K562 (cell line): Measurements from ENCODE around the gene LIMS2. TPM values are rescaled to one million over a fixed set of nuclear protein-coding genes. Genes with fewer than 3 reads are reported as not detected.

Experiments
- ATAC-seq: fragments of 200-7000 bp; cut with Tn5 transposase; 3 replicates; pipeline ENCODE4 v1.9.1; 2020; ENCODE audit warnings: moderate library complexity
- BruUV-seq: library from RNA; stranded (reverse); fragments of 400-500 nt; replicated peaks from 2 replicates; lab custom pipeline; 2021; lab: Mats Ljungman, UMichigan
- CTCF ChIA-PET: fragments of 300-600 bp; formaldehyde crosslinking; extraction: SDS; loops from one replicate; lab custom pipeline; 2021; ENCODE audit warnings: low intra/inter-chr PET ratio; lab: Yijun Ruan, JAX
- POLR2A ChIA-PET: fragments of 300-600, 350-650 bp; sonication (Branson Sonifier 250); formaldehyde crosslinking; extraction: SDS; loops from one replicate; lab custom pipeline; 2021; ENCODE audit warnings: antibody characterized with exemption, inconsistent platforms; lab: Yijun Ruan, JAX
- DNase-seq, 4 experiments: peaks; one replicate each; pipeline versions ENCODE4 v3.0.0 to v3.0.0-alpha.2; 2011 to 2018; ENCODE audit warnings: low spot score in 3 of 4, mixed read lengths in 3 of 4; ENCODE audit errors: extremely low read depth in 1 of 4
- FAIRE-seq: peaks from 2 replicates; lab custom pipeline; 2011; peaks lifted over from hg19 to GRCh38; lab: Jason Lieb, UNC
- H2AFZ ChIP-seq: 2 replicates; pipeline ENCODE4 v1.6.0; 2011; ENCODE audit warnings: low read depth, low read length, control low read depth, inconsistent platforms
- H3K27ac ChIP-seq: fragments of 200-600 bp; 3 replicates; pipeline ENCODE4 v1.8.0; 2011; ENCODE audit warnings: low read depth, mild to moderate bottlenecking, control low read depth, inconsistent platforms, low read length, moderate library complexity, mixed read lengths; ENCODE audit errors: extremely low read depth
- H3K27me3 ChIP-seq, 2 experiments: fragments of 300-600 bp in 1 of 2; 2 replicates in 1 of 2; 3 replicates in 1 of 2; pipeline versions ENCODE4 v1.6.0 to v1.8.0; 2011; ENCODE audit warnings: inconsistent platforms in 2 of 2, low read length in 2 of 2, mild to moderate bottlenecking in 1 of 2, mixed read lengths in 1 of 2, moderate library complexity in 1 of 2; ENCODE audit not compliant: control insufficient read depth in 2 of 2, insufficient read depth in 2 of 2
- H3K36me3 ChIP-seq: fragments of 300-600 bp; 3 replicates; pipeline ENCODE4 v1.8.0; 2011; ENCODE audit warnings: mild to moderate bottlenecking, low read length, inconsistent platforms; ENCODE audit not compliant: control insufficient read depth, insufficient read depth
- H3K4me1 ChIP-seq, 2 experiments: fragments of 200-600 bp in 1 of 2; replicated peaks in 1 of 2; 2 replicates in 1 of 2; 3 replicates in 1 of 2; pipeline versions ENCODE4 v1.5.1 to v1.8.0; 2011; ENCODE audit warnings: inconsistent platforms in 2 of 2, low read length in 2 of 2, mild to moderate bottlenecking in 1 of 2, mixed read lengths in 1 of 2, moderate library complexity in 1 of 2; ENCODE audit not compliant: control insufficient read depth in 2 of 2, insufficient read depth in 2 of 2
- H3K4me2 ChIP-seq: 2 replicates; pipeline ENCODE4 v1.6.1; 2011; ENCODE audit warnings: low read length, control low read depth, inconsistent platforms, mixed read lengths; ENCODE audit not compliant: insufficient read depth
- H3K4me3 ChIP-seq: fragments of 200-600 bp; sonication (generic), shearing (Covaris generic); 2 replicates; pipeline ENCODE4 v1.5.1; 2016; ENCODE audit warnings: control low read depth, inconsistent platforms
- H3K79me2 ChIP-seq: fragments of 200-600 bp; 3 replicates; pipeline ENCODE4 v1.8.0; 2011; ENCODE audit warnings: low read length, inconsistent platforms; ENCODE audit not compliant: control insufficient read depth, insufficient read depth
- H3K9ac ChIP-seq, 2 experiments: 2 replicates each; pipeline versions ENCODE4 v1.6.0 to v1.6.1; 2011; ENCODE audit warnings: low read depth in 2 of 2, low read length in 2 of 2, control low read depth in 1 of 2, inconsistent platforms in 1 of 2, mild to moderate bottlenecking in 1 of 2, mixed read lengths in 1 of 2; ENCODE audit not compliant: insufficient read depth in 1 of 2
- H3K9me1 ChIP-seq: one replicate; pipeline ENCODE4 v1.6.0; 2011; ENCODE audit warnings: inconsistent platforms, mild to moderate bottlenecking, low read length, moderate library complexity; ENCODE audit not compliant: control insufficient read depth, insufficient read depth
- H3K9me3 ChIP-seq: replicated peaks from 2 replicates; pipeline ENCODE4 v1.5.1; 2011; ENCODE audit warnings: low read depth, low read length, inconsistent platforms; ENCODE audit not compliant: control insufficient read depth, insufficient read depth
- H4K20me1 ChIP-seq: replicated peaks from 2 replicates; pipeline ENCODE4 v1.6.1; 2011; ENCODE audit warnings: low read length, inconsistent platforms, mixed read lengths; ENCODE audit not compliant: control insufficient read depth, insufficient read depth
- DNMT1 ChIP-seq: fragments of 450-650 bp; IDR thresholded peaks from 2 replicates; pipeline ENCODE4 v1.6.1; 2016; ENCODE audit warnings: antibody characterized with exemption, mild to moderate bottlenecking
- HMG20A ChIP-seq: fragments of 450-650 bp; formaldehyde crosslinking; conservative IDR thresholded peaks from 2 replicates; pipeline ENCODE4 v1.4.0; 2020; ENCODE audit warnings: mild to moderate bottlenecking, mixed read lengths
- KLF6 ChIP-seq: fragments of 250-450 bp; sonication (Bioruptor Pico); IDR thresholded peaks from 2 replicates; pipeline ENCODE4 v1.4.0; 2020; ENCODE audit warnings: mild to moderate bottlenecking, moderate library complexity, borderline replicate concordance
- SIRT6 ChIP-seq: IDR thresholded peaks from one replicate; pipeline ENCODE4 v1.6.1; 2012; ENCODE audit warnings: low read depth, mild to moderate bottlenecking, control low read depth, inconsistent platforms, low read length, moderate library complexity
- ZBTB49 ChIP-seq: sonication (generic); formaldehyde crosslinking; IDR thresholded peaks from 2 replicates; pipeline ENCODE4 v1.8.0; 2022; ENCODE audit warnings: missing genetic modification reagents, mild to moderate bottlenecking, borderline replicate concordance
- WGBS: fragments of 100-300 bp; shearing (Covaris generic); methylation state at CpG from one replicate; pipeline ENCODE4 v1.1.6; 2016; ENCODE audit warnings: low coverage, mixed read lengths; ENCODE audit not compliant: insufficient coverage; ENCODE audit errors: missing lambda C conversion rate; 5-methylcytosine and 5-hydroxymethylcytosine counted together
- in situ Hi-C: fragments of 300-500 bp; cut with MboI; formaldehyde crosslinking; loops from 4 replicates; pipeline ENCODE4 v1.15.0; 2018; ENCODE audit warnings: inconsistent platforms, mixed read lengths
- intact Hi-C: fragments of 100-400 bp; cut with micrococcal nuclease; formaldehyde crosslinking; loops from 2 replicates; pipeline ENCODE4 v1.14.2; 2022
- polyA plus RNA-seq, 8 experiments: library from polyadenylated mRNA; depleted of rRNA in 4 of 8; stranded (reverse) in 5 of 8; unstranded in 3 of 8; fragments of >200 nt; fragmentation: Nextera tagmentation in 2 of 8; fragmentation: Illumina TruSeq in 1 of 8; extraction: Ambion mirVana in 2 of 8; extraction: Trizol in 1 of 8; gene quantifications; 2 replicates each; pipeline versions ENCODE4 v1.2.1 to v1.2.3, GENCODE V29; 2011 to 2014; ENCODE audit warnings: inconsistent platforms in 1 of 8, missing spikeins in 1 of 8
- total RNA-seq, 7 experiments: library from RNA; depleted of rRNA in 6 of 7; stranded (reverse); fragments of >200 nt in 6 of 7; fragmentation: Illumina TruSeq in 2 of 7; extraction: Trizol in 2 of 7; gene quantifications; 2 replicates each; pipeline versions ENCODE4 v1.2.1 to v1.2.3, GENCODE V29; 2011 to 2021; ENCODE audit warnings: low replicate concordance in 1 of 7

The LIMS2 gene
- total and polyA plus RNA-seq, 9 of the 15 experiments (the other 6 are each of a cell fraction or from before 2014, with no cell fraction given), result 0.04 to 0.22 TPM; not detected in 7

DNA sequence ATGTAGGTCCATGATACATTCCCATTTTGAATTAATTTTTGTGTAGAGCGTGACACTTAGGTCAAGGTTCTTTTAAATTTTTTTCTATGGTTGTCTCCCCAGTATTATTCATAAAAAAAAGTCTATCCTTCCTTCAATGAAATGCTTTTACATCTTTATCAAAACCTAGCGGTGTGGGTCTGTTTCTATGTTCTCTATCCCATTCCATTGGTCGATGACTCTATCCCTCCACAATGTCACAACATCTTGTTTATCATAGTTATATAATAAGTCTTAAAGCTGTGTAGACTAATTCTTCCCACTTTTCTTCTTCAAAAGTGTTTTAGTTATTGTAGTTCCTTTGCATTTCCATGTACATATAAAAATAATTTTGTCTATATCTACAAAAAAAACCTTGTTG, 76.6 kb downstream of the LIMS2 start:
- no peak for DNase-seq
- Histone ChIP-seq H3K9me3 (no peaks in the 10 kb centered on the region), H2AFZ (no peak overlapping the region), H3K9ac (no peak overlapping the region), H3K27ac (no peak overlapping the region), H3K36me3 (no peaks in the 10 kb centered on the region), H3K4me2 (no peak overlapping the region), H3K9me1 (no peaks in the 10 kb centered on the region), H3K4me3 (no peak overlapping the region), H3K27me3 (peaks cover 4 to 7% of the 10 kb centered on the region in 2 experiments; a peak in 3 of 5 replicates), H3K79me2 (no peaks in the 10 kb centered on the region), H4K20me1 (no peaks in the 10 kb centered on the region), H3K4me1 (peaks cover 0 to 4% of the 10 kb centered on the region in 2 experiments; a peak in 1 of 5 replicates)
- WGBS, result 11% methylated on average over 3 of the region's 3 CpGs
- BruUV-seq, result no TSS peak
- ChIA-PET POLR2A (no interaction called here), CTCF (no interaction called here)
- in situ Hi-C loops, result no loop called here
- TF ChIP-seq SIRT6, result no peak
- no peak for TF ChIP-seq KLF6 (CRISPR knock-in tag)
- no peak for TF ChIP-seq HMG20A (CRISPR knock-in tag)
- no peak for TF ChIP-seq ZBTB49 (CRISPR knock-in tag)
- no peak for TF ChIP-seq DNMT1
- intact Hi-C loops, result no loop called here
- FAIRE-seq, result no peak
- ATAC-seq, result no peak
